Measurements from ENCODE around the gene CZIB. TPM values are rescaled to one million over a fixed set of nuclear protein-coding genes. Genes with fewer than 3 reads are reported as not detected.

CZIB gene
- total and polyA plus RNA-seq, 2 of the 4 experiments (the other 2 are of a cell fraction): 41.0 to 58.9 TPM

DNA sequence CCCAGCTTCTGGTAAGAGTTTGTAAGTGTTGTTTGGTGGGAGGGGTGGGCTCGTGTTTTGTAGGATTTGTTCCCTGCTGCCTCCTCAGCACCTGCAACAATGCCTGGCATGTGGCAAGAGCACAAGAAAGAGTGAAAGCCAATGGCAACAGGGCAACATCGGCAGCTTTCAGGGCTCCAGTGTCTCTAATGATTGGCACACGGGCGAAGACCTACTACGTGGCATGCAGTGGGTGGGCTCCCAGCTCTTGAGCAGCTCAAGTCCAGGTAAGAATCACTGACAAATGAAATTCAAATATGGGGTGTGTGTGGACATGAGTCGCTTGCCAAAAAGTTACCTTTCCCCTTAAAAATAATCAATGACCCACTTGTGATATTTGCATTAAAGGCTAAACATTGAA, 54.1 kb downstream of the CZIB start:
- H4K8ac ChIP-seq (ENCODE audit: low read depth in 2 of 2, low read length in 2 of 2): no peak overlapping the region
- TF ChIP-seq CTCF (conservative IDR thresholded peaks at IDR 0.05; ENCODE audit: low read depth, low read length): no peak
- no peak for TF ChIP-seq SMC3 (IDR thresholded peaks at IDR 0.05; ENCODE audit: low read depth, low read length)
- TF ChIP-seq MAFK (IDR thresholded peaks at IDR 0.05; ENCODE audit: low read depth, low read length): no peak
- H3K27ac ChIP-seq (ENCODE audit: insufficient read depth, low read length): no peak overlapping the region
- H3K27me3 ChIP-seq (ENCODE audit: control insufficient read depth, insufficient read depth, low read length): no peaks in the 10 kb centered on the region
- in situ Hi-C loops (cut with MboI; ENCODE audit: low sequenced_read_pairs): no loop called here
- 62% methylated on average over 2 of the region's 6 CpGs; no CpG with 5 or more reads in 1 of the 2 experiments for WGBS, 2 experiments (ENCODE audit: extremely low coverage in 2 of 2, insufficient read length in 1 of 2)
- no peak overlapping the region for H2BK20ac ChIP-seq (ENCODE audit: low read depth, low read length)
- no peak overlapping the region for H3K18ac ChIP-seq (ENCODE audit: low read depth, low read length)
- POLR2A ChIA-PET (ENCODE audit: unreplicated experiment): no interaction called here
- H2AK5ac ChIP-seq (ENCODE audit: low read depth, low read length): peak overlapping the region; percentile 78
- dilution Hi-C loops (cut with HindIII; ENCODE audit: low sequenced_read_pairs, unreplicated experiment): no loop called here
- no peaks in the 10 kb centered on the region for H3K79me1 ChIP-seq (ENCODE audit: low read depth in 1 of 2, low read length in 2 of 2)
- no peak overlapping the region for H2AFZ ChIP-seq (replicated peaks; ENCODE audit: low read length, poor library complexity)
- H4K5ac ChIP-seq (ENCODE audit: low read depth, low read length): no peak overlapping the region
- intact Hi-C loops (cut with micrococcal nuclease): no loop called here
- H3K9me3 ChIP-seq (ENCODE audit: control insufficient read depth, insufficient read depth, low read length): no peaks in the 10 kb centered on the region
- H2BK5ac ChIP-seq (ENCODE audit: low read depth, low read length, poor library complexity, severe bottlenecking): no peak overlapping the region
- no peak overlapping the region for H2BK120ac ChIP-seq (ENCODE audit: low read depth, low read length)
- DNase-seq: no peak
- no peak overlapping the region for H3K9ac ChIP-seq (ENCODE audit: low read depth, low read length)
- H3K4me3 ChIP-seq (ENCODE audit: insufficient read depth, low read depth, low read length): no peak overlapping the region
- H3K23ac ChIP-seq (ENCODE audit: low read depth, low read length): no peak overlapping the region
- no TSS peak for BruUV-seq (replicated peaks)
- no peaks in the 10 kb centered on the region for H3K36me3 ChIP-seq (ENCODE audit: control insufficient read depth, insufficient read depth, low read length)
- no peak overlapping the region for H3K4me2 ChIP-seq (ENCODE audit: low read depth, low read length)
- 0 out of 2 replicates have a peak, but pooled peaks cover 2% of the 10 kb centered on the region for H3K4me1 ChIP-seq (ENCODE audit: control insufficient read depth, insufficient read depth, low read length)
- H3K56ac ChIP-seq (ENCODE audit: extremely low read depth, insufficient read depth, low read length): no peak overlapping the region
- H3K14ac ChIP-seq (replicated peaks; ENCODE audit: low read depth, low read length): no peak overlapping the region
- ATAC-seq (ENCODE audit: low read depth): no peak
- 0 out of 2 replicates have a peak, but pooled peaks cover 3% of the 10 kb centered on the region for H3K9me1 ChIP-seq (ENCODE audit: insufficient read depth, low read length)
- H4K91ac ChIP-seq (ENCODE audit: insufficient read depth, low read depth, low read length): no peak overlapping the region
- peak overlapping the region; percentile 32; the same call in 1 of the 2 replicates for H3K4ac ChIP-seq (ENCODE audit: low read depth, low read length)
- H2AK9ac ChIP-seq (replicated peaks; ENCODE audit: low read depth, low read length, poor library complexity): no peak overlapping the region
- no peaks in the 10 kb centered on the region for H4K20me1 ChIP-seq (ENCODE audit: insufficient read depth, low read length)
- CTCF ChIA-PET: interaction anchor here (1.6 kb wide), 1 partner anchor 59 kb away, joined by 3 read pairs; no protein-coding TSS in a partner anchor
- H2BK15ac ChIP-seq (ENCODE audit: low read depth, low read length): no peak overlapping the region; the same call in 2 of the 3 replicates

Data from IMR-90 (cell line).